GM19023 (cell line): ENCODE data around the gene CXCR6.
A peak's percentile ranks its signal among the peaks of the same experiment; 100 is the strongest.

Source experiments
- ATAC-seq: cut with Tn5 transposase; IDR thresholded peaks from one replicate; pipeline ENCODE4 v1.9.1; 2021; ENCODE audit warnings: mild to moderate bottlenecking, moderate library complexity; ENCODE audit not compliant: unreplicated experiment

Gene CXCR6

DNA sequence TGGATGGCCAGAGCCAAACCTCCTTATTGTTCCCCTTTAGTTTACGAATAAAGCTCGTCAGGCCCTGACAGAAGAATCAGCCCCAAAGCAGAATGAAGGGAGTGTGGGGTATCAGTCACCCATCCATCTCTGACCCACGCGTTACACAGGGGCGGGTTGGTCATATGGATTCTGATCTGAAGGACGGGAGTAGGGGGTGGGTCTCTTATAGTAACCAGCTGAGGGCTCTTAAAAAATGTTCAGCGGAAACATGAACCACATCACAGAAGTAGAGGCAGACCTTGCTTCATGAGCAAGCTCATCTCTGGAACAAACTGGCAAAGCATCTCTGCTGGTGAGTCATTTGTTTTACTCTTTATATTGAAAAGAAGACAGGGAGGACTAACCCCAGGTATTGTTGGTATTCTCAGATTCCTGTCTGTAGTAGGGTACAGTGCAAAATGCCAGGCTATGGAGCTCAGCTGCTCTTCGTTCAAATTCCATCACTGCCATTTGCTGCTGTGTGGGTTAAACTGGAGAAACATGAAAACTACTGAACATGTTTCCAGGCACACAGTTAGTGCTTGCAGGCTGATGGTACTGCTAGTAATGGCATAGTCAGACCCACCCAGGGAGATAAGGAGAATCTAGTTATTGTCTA is at the start of gene CXCR6:
CXCR6 (plus strand) TSS at position 258 of the 640 bp plus-strand sequence. CDS start 3,018 bp downstream, outside the sequence.
- no peak for ATAC-seq

DNA sequence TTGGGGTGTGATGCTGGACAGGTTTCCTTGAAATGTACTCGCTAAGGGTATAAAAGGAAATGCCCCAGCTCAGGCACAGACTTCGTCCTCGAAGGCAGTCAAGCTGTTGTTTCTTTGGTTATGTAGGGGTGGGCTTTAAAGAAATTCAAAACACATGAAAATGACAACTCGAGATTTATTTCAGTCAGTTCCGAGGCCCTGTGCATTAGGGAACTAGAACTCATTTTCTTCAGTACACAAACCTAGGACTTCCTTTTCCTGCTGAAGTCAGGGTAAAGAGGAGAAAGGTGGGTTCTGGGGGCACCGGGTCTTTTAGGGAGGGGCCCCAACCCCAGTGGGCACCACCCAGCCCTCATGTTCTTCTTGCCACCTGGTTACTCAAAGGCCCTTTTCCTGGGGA is 49.2 kb upstream of the CXCR6 start:
- no peak for ATAC-seq

DNA sequence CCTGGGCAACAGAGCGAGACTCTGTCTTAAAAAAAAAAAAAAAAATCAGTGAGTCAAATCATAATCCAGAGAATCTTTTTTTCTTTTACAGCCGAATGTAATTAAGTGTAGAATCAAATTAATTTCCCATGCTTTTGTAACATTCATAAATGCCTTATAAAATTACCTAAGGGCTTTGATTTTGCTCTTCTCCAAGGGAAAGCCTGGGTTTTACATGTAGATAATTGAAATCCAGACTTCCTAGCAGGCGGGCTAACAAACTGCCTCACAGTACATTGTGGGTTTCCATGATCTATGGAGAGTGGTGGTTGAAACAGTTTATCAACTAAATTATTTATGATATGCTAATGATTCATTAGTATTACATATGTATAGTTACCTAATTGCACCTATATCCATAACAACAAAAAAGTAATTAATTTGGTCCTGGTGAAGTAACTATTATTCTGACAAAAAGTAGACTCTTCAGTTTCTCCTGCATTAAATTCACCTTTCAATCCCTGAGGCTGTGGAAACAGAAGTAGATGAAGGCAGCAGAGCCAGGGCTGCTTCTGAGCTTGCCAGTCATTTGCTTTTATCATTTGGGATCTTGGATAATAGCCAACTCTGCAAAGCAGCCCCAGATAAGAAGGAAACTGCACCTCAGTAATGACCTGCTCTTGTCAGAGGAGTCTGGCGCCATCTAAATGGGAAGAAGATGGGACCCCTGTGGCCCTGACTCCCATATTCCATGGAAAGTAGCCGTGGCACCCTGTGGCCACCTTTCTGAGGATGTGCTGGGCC is 47.4 kb upstream of the CXCR6 start:
- no peak for ATAC-seq

DNA sequence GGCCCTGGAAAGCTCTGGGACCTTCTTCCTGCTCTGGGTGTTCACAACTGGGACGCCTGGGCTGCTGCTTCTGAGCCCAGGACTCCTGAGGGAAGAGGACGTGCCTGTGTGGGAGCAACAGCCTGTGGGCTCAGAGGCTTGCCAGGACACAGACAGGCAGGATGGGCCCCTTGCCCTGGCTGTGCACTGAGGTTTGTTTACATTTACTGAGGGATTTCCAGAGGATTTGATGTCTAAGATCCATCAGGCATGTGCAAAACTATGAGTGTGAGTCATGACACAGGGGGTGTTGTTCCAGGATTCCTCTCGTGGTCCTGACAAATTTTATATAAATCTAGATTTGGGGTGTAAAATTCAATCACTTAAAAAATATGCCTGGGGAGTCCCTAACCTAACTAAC is 46.3 kb upstream of the CXCR6 start:
- no peak for ATAC-seq

DNA sequence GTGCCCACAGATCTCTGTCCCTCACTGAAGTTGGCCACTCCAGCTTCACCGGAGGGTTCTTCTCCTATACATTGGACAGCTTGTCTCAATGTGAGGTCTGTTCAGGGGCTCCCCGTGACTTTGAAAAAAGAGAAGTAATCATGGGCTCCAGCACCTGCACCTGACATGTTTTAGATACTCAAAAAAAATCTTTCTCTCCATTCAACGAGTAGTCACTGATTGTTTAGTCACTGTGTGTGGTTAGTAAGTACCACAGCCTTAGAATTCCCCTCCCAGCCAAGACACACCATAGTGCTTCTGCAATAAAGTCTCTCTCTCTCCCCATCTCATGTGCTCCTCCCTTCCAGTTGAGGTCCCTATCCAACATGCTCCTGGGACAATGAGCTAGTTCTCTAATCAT is 38.3 kb upstream of the CXCR6 start:
- peak; percentile 65 for ATAC-seq

DNA sequence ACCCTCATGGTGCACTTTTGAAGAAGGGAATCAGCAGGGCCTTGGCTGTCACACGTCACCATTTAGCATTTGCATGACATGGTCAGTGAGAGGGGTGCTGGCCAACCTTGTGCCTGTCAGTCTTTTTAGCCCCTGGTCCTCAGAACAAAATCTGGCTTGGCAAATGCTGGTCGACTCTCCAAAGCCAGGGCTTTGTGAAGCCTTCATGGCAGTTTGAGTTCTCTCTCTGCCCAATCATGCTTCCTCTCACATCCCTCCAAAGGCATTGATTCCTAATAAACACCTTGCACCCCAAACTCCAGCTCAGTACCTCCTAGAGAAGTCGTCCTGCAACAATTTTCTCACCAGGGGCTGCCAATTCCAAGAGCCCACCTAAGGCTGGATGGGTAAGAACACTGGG is 37.5 kb upstream of the CXCR6 start:
- ATAC-seq: no peak

DNA sequence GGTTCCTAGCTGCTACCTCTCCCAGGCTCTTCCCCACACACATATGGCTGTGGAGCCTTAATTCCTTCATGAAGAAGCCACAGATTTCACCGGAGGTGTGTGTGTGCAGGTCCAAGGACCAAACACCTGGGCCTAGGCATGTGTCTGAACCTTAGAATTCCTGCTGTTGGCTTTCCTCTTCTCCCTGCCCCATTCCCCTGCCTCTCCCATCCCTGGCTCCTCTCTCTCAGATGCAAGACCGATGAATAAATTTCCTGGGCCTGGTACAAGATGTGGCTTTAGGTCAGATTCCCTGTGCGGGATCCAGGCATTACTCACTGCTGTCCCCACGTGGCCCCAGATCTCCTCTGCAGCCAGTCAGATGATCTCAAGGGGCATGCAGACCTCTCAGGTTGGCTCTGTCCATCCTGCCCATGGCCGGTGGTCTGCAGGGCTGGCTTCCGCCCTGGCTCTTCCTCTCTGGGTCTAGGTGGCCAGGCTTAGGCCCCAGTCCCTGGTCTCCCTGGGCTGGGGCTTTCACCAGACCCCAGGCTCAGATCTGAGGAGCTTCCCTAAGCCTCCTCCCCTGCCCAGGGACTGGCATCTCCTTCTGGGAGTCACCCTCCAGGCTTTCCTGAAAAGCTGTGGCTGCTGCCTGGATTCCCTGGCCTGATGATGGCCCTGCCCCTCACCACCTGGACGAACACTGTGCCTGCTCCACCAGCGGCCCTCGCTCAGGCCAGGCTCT is 36.4 kb upstream of the CXCR6 start:
- ATAC-seq: no peak

DNA sequence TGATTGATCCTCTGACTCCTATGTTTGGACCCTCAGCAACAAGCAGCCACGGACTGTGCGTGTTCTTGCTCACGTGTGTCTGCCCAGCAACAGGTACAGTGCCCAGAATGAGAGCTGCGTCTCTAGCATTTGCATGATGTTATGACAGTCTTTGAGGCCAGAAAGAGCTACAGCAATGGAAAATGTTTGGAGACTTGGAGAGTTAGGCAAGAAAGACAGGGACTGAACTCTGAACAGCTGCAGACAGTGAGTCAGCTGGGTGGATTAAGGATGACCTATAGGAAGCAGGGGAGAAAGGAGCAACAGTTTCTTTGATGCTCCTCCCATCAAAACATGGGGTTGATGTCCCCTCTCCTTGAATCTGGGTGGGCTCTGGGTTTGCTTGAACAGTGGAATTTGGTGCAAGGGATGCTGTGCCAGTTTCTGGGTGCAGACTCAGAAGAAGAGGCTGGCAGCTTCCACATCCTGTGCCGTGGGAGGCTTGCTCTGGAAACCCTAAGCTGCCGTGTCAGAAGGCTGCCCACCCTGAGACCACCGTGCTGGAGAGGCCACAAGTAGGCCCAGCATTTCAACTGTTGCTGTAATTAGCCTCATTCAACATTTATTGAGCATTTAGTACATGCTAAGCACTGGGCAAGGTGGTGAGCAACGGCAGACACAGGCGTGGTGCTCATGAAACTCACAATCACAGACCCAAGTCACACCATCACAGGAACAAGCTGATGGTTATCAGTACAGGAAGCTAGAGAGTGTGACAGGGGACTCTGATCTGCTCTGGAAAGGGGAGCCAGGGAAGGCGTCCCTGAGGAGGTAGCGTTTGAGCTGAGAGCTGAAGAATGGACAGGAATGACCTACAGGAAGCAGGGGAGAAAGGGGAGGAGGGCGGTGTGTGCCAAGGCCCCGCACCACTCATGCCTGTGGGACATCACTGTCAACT is 35.2 kb upstream of the CXCR6 start:
- no peak for ATAC-seq

DNA sequence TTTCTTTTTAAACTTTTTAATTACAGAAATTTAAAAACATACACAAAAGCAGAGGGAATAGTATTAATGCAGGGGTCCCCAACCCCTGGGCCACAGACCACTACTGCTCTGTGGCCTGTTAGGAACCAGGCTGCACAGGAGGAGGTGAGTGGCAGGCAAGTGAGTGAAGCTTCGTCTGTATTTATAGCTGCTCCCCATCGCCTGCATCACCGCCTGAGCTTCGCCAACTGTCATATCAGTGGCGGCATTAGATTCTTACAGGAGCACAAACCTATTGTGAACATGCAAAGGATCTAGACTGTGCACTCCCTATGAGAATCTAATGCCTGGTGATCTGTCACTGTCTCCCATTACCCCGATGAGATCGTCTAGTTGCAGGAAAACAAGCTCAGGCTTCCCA is 34.5 kb upstream of the CXCR6 start:
- no peak for ATAC-seq

DNA sequence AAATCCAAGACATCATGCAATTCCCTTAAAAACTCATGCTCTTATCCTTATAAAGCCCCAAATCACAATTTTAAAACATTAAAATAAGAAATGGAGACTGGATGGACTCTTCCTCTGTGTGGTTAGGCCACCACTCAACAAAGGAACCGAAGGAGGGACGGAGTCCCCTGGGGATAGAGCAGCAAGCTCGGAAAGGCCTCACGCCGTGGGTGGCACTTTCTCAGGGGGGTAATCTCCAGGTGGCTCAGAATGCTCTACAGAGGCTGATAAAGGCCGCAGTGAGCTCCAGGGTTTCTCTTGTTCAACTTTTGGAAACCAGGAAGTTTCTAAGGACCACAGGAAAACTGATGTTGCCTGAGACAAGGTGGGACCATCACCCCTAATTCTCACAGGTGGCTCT is 33.7 kb upstream of the CXCR6 start:
- ATAC-seq: no peak

DNA sequence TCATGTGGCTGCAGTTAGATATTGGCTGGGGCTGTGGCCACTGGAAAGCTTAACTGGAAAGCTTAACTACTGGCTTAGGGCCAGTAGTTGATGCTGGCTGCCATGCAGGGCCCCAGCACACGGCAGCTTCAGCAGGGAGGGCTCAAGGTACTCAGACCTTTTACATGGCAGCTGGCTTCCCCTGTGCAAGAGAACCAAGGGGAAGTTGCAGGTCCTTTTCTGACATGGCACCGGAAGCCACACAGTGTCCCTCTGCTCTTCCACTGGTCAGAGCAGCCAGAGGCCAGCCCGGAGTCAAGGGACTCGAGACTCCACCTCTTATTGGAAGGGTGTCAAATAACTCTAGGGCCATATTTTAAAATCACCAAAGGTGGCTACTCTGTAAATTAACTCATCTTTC is 32.4 kb upstream of the CXCR6 start:
- ATAC-seq: no peak

DNA sequence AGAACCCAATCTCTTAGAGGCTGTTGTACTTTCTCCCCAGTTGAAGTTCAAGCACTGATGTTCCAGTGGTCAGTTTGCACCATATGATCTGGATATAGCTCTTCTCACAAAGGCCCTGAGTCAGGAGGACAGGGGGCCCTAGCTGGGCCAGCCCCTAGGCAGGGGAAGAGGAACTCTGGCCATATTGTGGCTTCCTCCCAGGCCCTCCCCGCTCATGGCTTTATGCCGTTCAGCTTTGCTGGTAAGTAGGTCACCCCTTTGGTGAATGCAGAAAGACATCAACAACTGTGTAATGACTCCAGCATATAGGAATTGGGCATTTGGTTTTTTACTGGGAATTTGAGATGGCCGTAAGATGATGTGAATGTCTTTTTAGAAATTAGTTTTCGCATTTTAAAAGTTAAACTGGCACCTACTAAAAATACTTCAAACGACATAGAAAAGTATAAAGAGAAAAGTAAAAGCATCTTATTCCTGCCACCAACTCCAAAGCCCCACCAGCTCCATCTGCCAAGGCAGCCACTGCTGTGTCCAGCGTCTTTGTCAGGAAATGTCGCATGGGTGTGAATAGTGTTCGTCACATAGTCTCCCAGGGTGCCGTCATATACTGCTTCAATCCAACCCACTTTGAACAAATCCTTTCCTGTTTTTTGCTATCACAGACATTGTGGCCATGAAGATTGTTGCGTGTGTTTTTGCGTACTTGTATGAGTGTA is 31.6 kb upstream of the CXCR6 start:
- ATAC-seq: no peak

DNA sequence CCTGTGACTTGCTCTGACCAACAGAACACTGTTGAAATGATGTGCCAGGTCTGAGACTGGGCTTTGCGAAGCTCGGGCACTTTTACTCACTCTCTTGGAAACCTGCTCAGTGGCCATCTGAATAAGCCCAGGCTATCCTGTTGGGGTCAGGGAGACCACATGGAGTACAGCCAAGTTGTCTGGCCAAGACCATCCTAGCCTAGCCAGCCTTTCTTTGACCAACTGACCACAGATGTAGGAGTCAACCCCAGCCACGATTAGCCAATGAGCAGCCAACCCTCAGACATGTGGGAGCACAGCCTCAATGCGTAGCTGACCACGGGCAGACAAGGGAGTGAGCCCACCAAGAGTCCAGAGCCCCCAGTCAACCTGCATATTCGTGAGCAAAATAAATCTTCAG is 30.8 kb upstream of the CXCR6 start:
- ATAC-seq: no peak

DNA sequence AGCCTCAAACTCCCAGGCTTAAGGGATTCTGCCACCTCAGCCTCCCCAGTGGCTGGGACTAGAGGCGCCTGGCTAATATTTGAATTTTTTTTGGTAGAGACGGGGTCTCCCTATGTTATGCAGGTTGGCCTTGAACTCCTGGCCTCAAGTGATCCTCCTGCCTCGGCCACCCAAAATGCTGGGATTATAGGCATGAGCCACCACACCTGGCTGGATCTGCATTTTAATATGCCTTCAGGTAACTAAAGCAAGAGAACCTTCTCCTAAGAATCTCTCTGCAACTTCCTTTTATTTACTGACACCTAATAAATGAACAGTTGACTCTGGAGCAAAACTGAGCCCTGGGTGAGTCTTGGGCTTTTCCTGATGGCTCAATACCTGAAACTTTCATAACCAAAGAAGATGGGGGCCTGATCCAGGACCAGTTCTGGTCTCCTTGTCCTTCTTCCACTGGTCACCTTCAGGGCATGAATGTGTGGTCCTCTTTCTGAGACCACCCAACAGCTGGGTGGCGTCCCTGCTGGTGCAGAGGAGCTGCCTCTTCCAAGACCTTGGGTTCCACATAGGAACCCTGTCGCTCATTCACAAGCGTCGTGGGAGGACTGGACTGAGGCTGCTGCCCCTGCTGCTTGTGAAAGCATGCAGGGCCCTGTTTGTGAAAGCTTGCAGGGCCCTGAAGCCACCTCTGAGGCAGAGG is 28.8 kb upstream of the CXCR6 start:
- ATAC-seq: no peak

DNA sequence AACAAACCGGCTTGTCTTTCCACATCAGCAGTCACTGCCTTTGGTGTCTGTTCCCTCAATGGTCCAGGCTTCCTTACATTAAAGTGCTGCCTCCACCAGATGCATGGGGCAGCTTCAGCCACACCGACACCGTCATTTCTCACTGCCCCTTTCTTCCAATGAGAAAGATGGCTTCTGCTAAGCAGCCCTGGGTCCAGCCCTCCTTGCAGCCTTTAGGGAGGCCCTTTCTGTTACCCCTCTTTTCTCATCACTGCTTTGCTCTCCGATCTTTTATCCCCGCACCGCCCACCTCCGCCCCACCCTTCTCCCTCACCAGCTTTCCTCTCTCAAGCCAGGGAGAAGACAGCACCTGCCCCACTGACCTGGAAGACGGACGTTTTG is 28.2 kb upstream of the CXCR6 start:
- ATAC-seq: no peak

DNA sequence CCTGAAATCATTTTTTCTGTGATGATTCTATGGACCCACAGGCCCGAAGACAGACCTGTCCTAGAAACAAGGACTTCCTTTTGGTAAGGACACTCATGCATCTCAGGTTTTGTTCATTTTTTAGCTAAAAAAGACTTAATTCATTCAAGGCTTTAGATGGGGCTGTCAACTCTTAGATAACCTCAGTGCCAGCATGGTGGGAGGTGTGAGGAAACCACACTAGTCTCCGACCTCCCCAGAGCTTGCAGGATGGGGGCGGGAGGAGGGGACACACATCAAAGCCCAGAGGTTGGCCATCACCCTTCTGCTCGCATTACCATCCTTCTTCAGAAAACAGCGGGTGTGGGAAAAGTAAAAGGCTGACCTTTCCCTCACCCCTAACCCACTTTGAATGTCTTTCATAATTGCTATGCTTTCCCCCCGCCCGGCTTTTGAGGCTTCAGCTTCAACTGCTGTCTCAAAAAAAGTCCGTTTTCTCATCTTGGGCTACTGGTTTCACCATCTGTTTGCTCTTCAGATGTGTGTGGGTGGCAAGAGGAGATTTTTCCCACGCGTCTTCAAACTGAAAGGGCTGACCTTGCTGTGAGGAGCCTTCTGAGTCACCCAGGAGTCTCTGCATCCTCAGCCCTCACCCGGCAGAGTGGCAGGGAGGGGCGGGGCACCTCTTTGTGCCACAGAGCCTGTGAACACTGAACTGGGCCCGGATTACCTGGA is 27.6 kb upstream of the CXCR6 start:
- ATAC-seq: peak; percentile 93

DNA sequence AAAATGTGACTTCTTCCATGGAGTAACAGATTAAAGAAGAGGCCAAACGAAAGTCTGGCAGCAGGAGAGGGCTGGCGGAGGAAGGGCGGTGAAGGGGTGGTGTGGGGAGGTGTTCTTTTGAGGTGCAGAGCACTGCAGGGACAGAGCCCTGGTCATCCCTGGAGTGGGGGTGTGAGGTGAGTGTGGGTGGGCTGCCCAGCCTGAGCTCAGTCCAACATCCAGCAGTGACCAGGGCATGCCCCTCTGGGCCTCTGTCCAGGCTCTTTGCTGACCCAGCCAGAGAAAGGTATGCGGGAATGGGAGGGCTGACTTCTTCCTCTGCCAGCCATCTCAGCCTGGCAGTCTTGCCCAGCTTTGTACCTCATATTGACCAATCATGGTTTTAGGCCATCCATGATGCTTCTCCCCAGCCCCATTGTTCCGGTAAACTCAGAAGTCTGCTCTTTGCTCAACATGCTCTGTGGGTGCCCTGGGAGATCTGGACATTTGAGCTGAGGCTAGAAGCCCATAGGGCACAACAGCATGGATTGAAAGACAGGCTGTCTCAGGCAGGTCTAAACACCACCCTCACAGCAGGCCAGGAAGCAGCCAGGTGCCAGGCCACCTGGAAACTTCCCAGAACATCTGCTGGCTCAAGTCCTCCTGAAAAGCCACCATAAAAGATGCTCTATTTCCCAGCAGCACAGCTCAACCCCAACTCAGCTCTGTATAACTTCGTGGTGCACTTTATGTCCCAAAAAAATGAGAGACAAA is 25.9 kb upstream of the CXCR6 start:
- no peak for ATAC-seq
